Choroid plexus epithelial cell (primary cell): Measurements from ENCODE around the gene MAD1L1.

Experiments
- DNase-seq: peaks from one replicate; pipeline ENCODE4 v3.0.0-alpha.2; 2010; ENCODE audit warnings: low read depth
- H3K4me3 ChIP-seq: 2 replicates; pipeline ENCODE4 v1.5.1; 2011; ENCODE audit warnings: low read depth, mild to moderate bottlenecking, control low read depth, low read length, moderate library complexity
- CTCF ChIP-seq: conservative IDR thresholded peaks from 2 replicates; pipeline ENCODE4 v1.5.1; 2011; ENCODE audit warnings: low read depth, mild to moderate bottlenecking, control low read depth, inconsistent platforms, low read length, moderate library complexity

MAD1L1 gene

GRCh38 chr7:2052657-2053048 lies 180.1 kb downstream of the MAD1L1 start:
- TF ChIP-seq CTCF, result no peak
- DNase-seq, result no peak
- H3K4me3 ChIP-seq, result no peak overlapping the region

- TF ChIP-seq CTCF, result no peak
- no peak overlapping the region for H3K4me3 ChIP-seq
These were observed 180.8 kb downstream of the MAD1L1 start for GRCh38 chr7:2051707-2052656.

GRCh38 chr7:2050511-2050866 lies 182.3 kb downstream of the MAD1L1 start:
- TF ChIP-seq CTCF, result no peak
- H3K4me3 ChIP-seq, result no peak overlapping the region
- no peak for DNase-seq

More at GRCh38 chr7:2051707-2052656, 180.8 kb downstream of the MAD1L1 start:
- DNase-seq, result no peak

GRCh38 chr7:2049782-2050510 lies 182.8 kb downstream of the MAD1L1 start:
- H3K4me3 ChIP-seq, result no peak overlapping the region
- no peak for TF ChIP-seq CTCF
- DNase-seq, result peak; percentile 5

- TF ChIP-seq CTCF, result no peak
- no peak for DNase-seq
- no peak overlapping the region for H3K4me3 ChIP-seq
These were observed 183.5 kb downstream of the MAD1L1 start for GRCh38 chr7:2049111-2049781.

GRCh38 chr7:2048531-2048930 lies 184.2 kb downstream of the MAD1L1 start:
- no peak for TF ChIP-seq CTCF
- H3K4me3 ChIP-seq, result no peak overlapping the region
- DNase-seq, result no peak
